ENCODE results near the gene CEP128.
A peak's percentile ranks its signal among the peaks of the same experiment; 100 is the strongest.

Gene CEP128

GRCh38 chr14:80468331-80469122 is 473.0 kb downstream of the CEP128 start:
- Histone ChIP-seq H3K4me1 (ENCODE audit: control insufficient read depth, insufficient read depth, low read length) (0 out of 2 replicates have a peak, but pooled peaks cover 2% of the 10 kb centered on the region), H3K27ac (ENCODE audit: extremely low read depth, low read depth, low read length) (no peak overlapping the region), H3K4me3 (ENCODE audit: low read depth, low read length) (no peak overlapping the region), H3K9me3 (ENCODE audit: control insufficient read depth, insufficient read depth, low read depth, low read length) (no peaks in the 10 kb centered on the region), H3K36me3 (ENCODE audit: control insufficient read depth in 2 of 2, insufficient read depth in 1 of 2, low read length in 2 of 2) (no peaks in the 10 kb centered on the region)
- TF ChIP-seq ZNF658 (tag by site-specific recombination; IDR thresholded peaks at IDR 0.05) = no peak
- no peak for TF ChIP-seq ZNF623 (tag by site-specific recombination; IDR thresholded peaks at IDR 0.05)
- TF ChIP-seq ZFHX2 (tag by site-specific recombination; conservative IDR thresholded peaks at IDR 0.05) = 0 out of 2 replicates have a peak, but pooled peaks have one; percentile 8
- TF ChIP-seq ZNF23 (tag by site-specific recombination; IDR thresholded peaks at IDR 0.05; ENCODE audit: borderline replicate concordance) = no peak
- no peak for TF ChIP-seq ZBTB44 (tag by site-specific recombination; IDR thresholded peaks at IDR 0.05)
- TF ChIP-seq ZNF621 (tag by site-specific recombination; IDR thresholded peaks at IDR 0.05) = no peak
- no peak for TF ChIP-seq ZNF169 (tag by site-specific recombination; IDR thresholded peaks at IDR 0.05)
- TF ChIP-seq FEZF1 (tag by site-specific recombination; IDR thresholded peaks at IDR 0.05) = peak; percentile 63
- TF ChIP-seq TCF7L2 (IDR thresholded peaks at IDR 0.05; ENCODE audit: borderline replicate concordance, low read depth, low read length) = peak; percentile 99
- TF ChIP-seq TRIM28 (IDR thresholded peaks at IDR 0.05; ENCODE audit: borderline replicate concordance, low read length) = peak; percentile 68; the same call in 1 of the 2 replicates
- TF ChIP-seq ELK4 (IDR thresholded peaks at IDR 0.05; ENCODE audit: borderline replicate concordance, low read depth, low read length) = no peak
- ChIA-PET POLR2A (no interaction called here), CTCF (no interaction called here)

GRCh38 chr14:80465546-80466220 is 475.9 kb downstream of the CEP128 start:
- Histone ChIP-seq H3K27ac (ENCODE audit: extremely low read depth, low read depth, low read length) (no peak overlapping the region), H3K4me1 (ENCODE audit: control insufficient read depth, insufficient read depth, low read length) (0 out of 2 replicates have a peak, but pooled peaks cover 2% of the 10 kb centered on the region), H3K36me3 (ENCODE audit: control insufficient read depth in 2 of 2, insufficient read depth in 1 of 2, low read length in 2 of 2) (no peaks in the 10 kb centered on the region), H3K4me3 (ENCODE audit: low read depth, low read length) (no peak overlapping the region), H3K9me3 (ENCODE audit: control insufficient read depth, insufficient read depth, low read depth, low read length) (no peaks in the 10 kb centered on the region)
- ChIA-PET CTCF (interaction anchor here (0.6 to 0.8 kb wide), 2 partner anchors 18 to 103 kb away, joined by 3 read pairs; no protein-coding TSS in a partner anchor), POLR2A (interaction anchor here (0.6 kb wide), 1 partner anchor 1016 kb away, joined by 3 read pairs; no protein-coding TSS in a partner anchor)
- TF ChIP-seq ZNF747 (tag by site-specific recombination; IDR thresholded peaks at IDR 0.05) = no peak
- TF ChIP-seq GFI1B (tag by site-specific recombination; IDR thresholded peaks at IDR 0.05) = no peak
- no peak for TF ChIP-seq ZNF529 (tag by site-specific recombination; IDR thresholded peaks at IDR 0.05; ENCODE audit: insufficient replicate concordance)
- TF ChIP-seq ZBTB26 (tag by site-specific recombination; optimal IDR thresholded peaks at IDR 0.05) = no peak
- TF ChIP-seq ZNF513 (tag by site-specific recombination; IDR thresholded peaks at IDR 0.05) = no peak
- TF ChIP-seq ZNF335 (tag by site-specific recombination; conservative IDR thresholded peaks at IDR 0.05) = no peak
- TF ChIP-seq BCL11A (tag by site-specific recombination; IDR thresholded peaks at IDR 0.05; ENCODE audit: low read depth) = no peak
- no peak for TF ChIP-seq CTCF (tag by site-specific recombination; IDR thresholded peaks at IDR 0.05)

All from HEK293 (cell line).